Mucosa of rectum (tissue), 2 donors: Measurements from ENCODE around the gene CIDEA.

Source experiments
- H3K27ac ChIP-seq, 2 donors: one replicate each; pipeline ENCODE4 v1.7.0; 2013; ENCODE audit warnings: inconsistent platforms in 2 of 2, low read depth in 2 of 2, low read length in 2 of 2
- H3K27me3 ChIP-seq, 2 donors: one replicate each; pipeline ENCODE4 v1.7.0; 2013; ENCODE audit warnings: low read length in 2 of 2; ENCODE audit not compliant: control insufficient read depth in 2 of 2, insufficient read depth in 2 of 2
- H3K36me3 ChIP-seq, 2 donors: one replicate each; pipeline ENCODE4 v1.7.0; 2013; ENCODE audit warnings: low read length in 2 of 2; ENCODE audit not compliant: control insufficient read depth in 2 of 2, insufficient read depth in 2 of 2
- H3K4me1 ChIP-seq, 2 donors: one replicate each; pipeline ENCODE4 v1.7.0; 2013; ENCODE audit warnings: low read length in 2 of 2, mild to moderate bottlenecking in 1 of 2; ENCODE audit not compliant: control insufficient read depth in 2 of 2, insufficient read depth in 2 of 2
- H3K4me3 ChIP-seq, 2 donors: one replicate each; pipeline ENCODE4 v1.7.0; 2013; ENCODE audit warnings: low read length in 2 of 2
- H3K9ac ChIP-seq, 2 donors: one replicate each; pipeline ENCODE4 v1.7.0; 2013; ENCODE audit warnings: low read length in 2 of 2, low read depth in 1 of 2, mild to moderate bottlenecking in 1 of 2
- H3K9me3 ChIP-seq, 2 donors: one replicate each; pipeline ENCODE4 v1.7.0; 2013; ENCODE audit warnings: low read length in 2 of 2; ENCODE audit not compliant: control insufficient read depth in 2 of 2
- donor health status: healthy.
- donor health status: Normal muscosa, but diverticular disease.

The CIDEA gene

GRCh38 chr18:12317664-12318333 lies 63.6 kb downstream of the CIDEA start:
- H3K9ac ChIP-seq = no peak overlapping the region
- H3K27me3 ChIP-seq = no peaks in the 10 kb centered on the region
- peak overlapping the region; percentile 4 to 48 for H3K27ac ChIP-seq
- peaks cover 5 to 10% of the 10 kb centered on the region in 2 donors for H3K36me3 ChIP-seq
- H3K4me3 ChIP-seq = no peak overlapping the region
- no peaks in the 10 kb centered on the region for H3K9me3 ChIP-seq
- peaks cover 3 to 7% of the 10 kb centered on the region in 2 donors for H3K4me1 ChIP-seq

DNA sequence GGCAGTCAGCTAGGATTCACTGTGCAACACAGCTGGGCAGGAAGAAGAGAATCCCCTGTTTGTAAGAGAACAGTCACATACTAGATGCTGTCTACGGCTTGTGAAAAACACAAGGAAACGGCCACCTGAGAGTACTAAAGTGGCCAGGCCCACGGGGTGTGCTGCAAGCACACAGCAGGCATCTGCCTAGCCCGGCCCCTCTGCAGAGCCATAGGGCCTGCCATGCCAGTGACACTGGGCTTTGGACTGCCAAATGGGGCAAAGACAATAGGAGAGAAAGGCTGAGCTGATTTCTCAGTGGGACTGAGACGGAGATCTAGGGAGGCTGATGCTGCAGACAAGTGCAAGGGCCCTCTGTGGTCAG lies 64.2 kb downstream of the CIDEA start:
- no peak overlapping the region for H3K9ac ChIP-seq
- peak overlapping the region in 1 of 2 donors; percentile 4 for H3K27ac ChIP-seq
- peaks cover 5 to 10% of the 10 kb centered on the region in 2 donors for H3K36me3 ChIP-seq
- no peaks in the 10 kb centered on the region for H3K9me3 ChIP-seq
- peaks cover 3 to 7% of the 10 kb centered on the region in 2 donors for H3K4me1 ChIP-seq
- no peaks in the 10 kb centered on the region for H3K27me3 ChIP-seq
- H3K4me3 ChIP-seq = no peak overlapping the region

- Histone ChIP-seq H3K9me3 (no peaks in the 10 kb centered on the region), H3K36me3 (peaks cover 5 to 10% of the 10 kb centered on the region in 2 donors), H3K27me3 (no peaks in the 10 kb centered on the region), H3K4me1 (peaks cover 3 to 7% of the 10 kb centered on the region in 2 donors), H3K9ac (no peak overlapping the region), H3K27ac (no peak overlapping the region), H3K4me3 (no peak overlapping the region)
Measured at GRCh38 chr18:12318857-12319256, 64.7 kb downstream of the CIDEA start.

DNA sequence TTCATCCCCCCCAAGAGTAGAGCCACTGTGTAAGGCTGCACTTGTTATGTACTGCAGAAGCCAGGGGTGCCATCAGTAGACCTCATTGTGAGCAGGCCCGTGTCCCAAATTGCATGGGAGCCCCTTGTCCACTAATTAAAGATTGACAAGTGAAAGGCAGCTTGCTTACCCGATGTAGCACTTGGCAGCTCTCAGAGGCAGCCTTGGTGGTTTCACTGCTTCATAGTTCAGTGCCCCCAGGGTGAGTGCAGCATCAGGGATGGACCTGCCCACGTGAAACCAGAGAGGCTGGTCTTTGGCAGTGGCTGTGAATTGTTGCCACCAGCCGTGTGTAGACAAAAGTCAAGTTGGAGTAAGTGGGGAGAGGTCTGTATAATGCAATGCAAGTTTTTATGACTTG lies 67.2 kb downstream of the CIDEA start:
- no peak overlapping the region for H3K4me3 ChIP-seq
- H3K4me1 ChIP-seq = peaks cover 0 to 6% of the 10 kb centered on the region in 2 donors
- no peak overlapping the region for H3K9ac ChIP-seq
- H3K36me3 ChIP-seq = peaks cover 23 to 27% of the 10 kb centered on the region in 2 donors
- no peaks in the 10 kb centered on the region for H3K9me3 ChIP-seq
- no peak overlapping the region for H3K27ac ChIP-seq
- H3K27me3 ChIP-seq = no peaks in the 10 kb centered on the region

GRCh38 chr18:12324991-12325725 lies 71.0 kb downstream of the CIDEA start:
- H3K4me3 ChIP-seq = no peak overlapping the region
- H3K36me3 ChIP-seq = peaks cover 47 to 63% of the 10 kb centered on the region in 2 donors
- H3K9me3 ChIP-seq = no peaks in the 10 kb centered on the region
- H3K27ac ChIP-seq = no peak overlapping the region
- no peak overlapping the region for H3K9ac ChIP-seq
- H3K4me1 ChIP-seq = no peaks in the 10 kb centered on the region
- H3K27me3 ChIP-seq = no peaks in the 10 kb centered on the region

DNA sequence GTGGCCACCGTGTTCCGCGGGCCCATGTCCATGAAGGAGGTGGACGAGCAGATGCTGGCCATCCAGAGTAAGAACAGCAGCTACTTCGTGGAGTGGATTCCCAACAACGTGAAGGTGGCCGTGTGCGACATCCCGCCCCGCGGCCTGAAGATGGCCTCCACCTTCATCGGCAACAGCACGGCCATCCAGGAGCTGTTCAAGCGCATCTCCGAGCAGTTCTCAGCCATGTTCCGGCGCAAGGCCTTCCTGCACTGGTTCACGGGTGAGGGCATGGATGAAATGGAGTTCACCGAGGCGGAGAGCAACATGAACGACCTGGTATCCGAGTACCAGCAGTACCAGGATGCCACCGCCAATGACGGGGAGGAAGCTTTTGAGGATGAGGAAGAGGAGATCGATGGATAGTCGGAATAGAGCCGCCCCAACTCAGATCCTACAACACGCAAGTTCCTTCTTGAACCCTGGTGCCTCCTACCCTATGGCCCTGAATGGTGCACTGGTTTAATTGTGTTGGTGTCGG lies 71.6 kb downstream of the CIDEA start:
- no peaks in the 10 kb centered on the region for H3K4me1 ChIP-seq
- H3K9me3 ChIP-seq = no peaks in the 10 kb centered on the region
- H3K36me3 ChIP-seq = peaks cover 49 to 60% of the 10 kb centered on the region in 2 donors
- H3K9ac ChIP-seq = no peak overlapping the region
- H3K4me3 ChIP-seq = no peak overlapping the region
- no peak overlapping the region for H3K27ac ChIP-seq
- no peaks in the 10 kb centered on the region for H3K27me3 ChIP-seq

- no peaks in the 10 kb centered on the region for H3K9me3 ChIP-seq
- H3K9ac ChIP-seq = no peak overlapping the region
- H3K4me1 ChIP-seq = no peaks in the 10 kb centered on the region
- peaks cover 45 to 58% of the 10 kb centered on the region in 2 donors for H3K36me3 ChIP-seq
- no peak overlapping the region for H3K4me3 ChIP-seq
- no peak overlapping the region for H3K27ac ChIP-seq
- no peaks in the 10 kb centered on the region for H3K27me3 ChIP-seq
Measured at GRCh38 chr18:12326711-12327460, 72.7 kb downstream of the CIDEA start.
